Gastrocnemius medialis (tissue), 4 donors: ENCODE measurements around the gene TBC1D30. TPM values are rescaled to one million over a fixed set of nuclear protein-coding genes. Genes with fewer than 3 reads are reported as not detected.

Experiments used
- ATAC-seq, 2 donors: fragments of 150-250 bp; one replicate each; pipeline ENCODE4 v1.9.1; 2016
- DNase-seq, 2 donors: peaks; one replicate each; pipeline ENCODE4 v3.0.0-alpha.2; 2019
- H3K27ac ChIP-seq, 4 donors: fragments of 200-600 bp; sonication (generic); 1 replicate in 1 of 4; 2 replicates in 3 of 4; pipeline ENCODE4 v1.5.1; 2016 to 2018; ENCODE audit warnings: mild to moderate bottlenecking in 2 of 4, moderate library complexity in 1 of 4
- H3K27me3 ChIP-seq, 3 donors: fragments of 200-600 bp; sonication (generic) in 2 of 3; 1 replicate in 1 of 3; 2 replicates in 2 of 3; pipeline versions ENCODE4 v1.5.1 to v1.6.0; 2016 to 2019; ENCODE audit warnings: mild to moderate bottlenecking in 1 of 3, moderate library complexity in 1 of 3
- H3K36me3 ChIP-seq, 2 donors: fragments of 200-600 bp; sonication (generic) in 1 of 2; one replicate each; pipeline ENCODE4 v1.5.1; 2017 to 2018
- H3K4me1 ChIP-seq, 2 donors: fragments of 200-600 bp; sonication (generic) in 1 of 2; one replicate each; pipeline ENCODE4 v1.5.1; 2016 to 2017; ENCODE audit warnings: mild to moderate bottlenecking in 2 of 2
- H3K4me3 ChIP-seq, 4 donors: fragments of 200-600 bp; sonication (generic) in 3 of 4; 1 replicate in 1 of 4; 2 replicates in 3 of 4; pipeline ENCODE4 v1.5.1; 2016 to 2019; ENCODE audit warnings: mild to moderate bottlenecking in 2 of 4
- H3K9me3 ChIP-seq, 3 donors: fragments of 200-600 bp; sonication (generic) in 2 of 3; 1 replicate in 1 of 3; 2 replicates in 2 of 3; pipeline ENCODE4 v1.5.1; 2016 to 2019
- POLR2A ChIP-seq, 2 donors: fragments of 450-650 bp; IDR thresholded peaks; one replicate each; pipeline ENCODE4 v1.6.1; 2017; ENCODE audit warnings: antibody characterized with exemption in 2 of 2, mild to moderate bottlenecking in 2 of 2, moderate library complexity in 2 of 2
- in situ Hi-C, 4 donors: fragments of 200-750 bp; cut with MboI; loops; one replicate each; pipeline versions ENCODE4 v1.15.0 to v1.8.0; 2017; ENCODE audit warnings: low sequenced_read_pairs in 4 of 4
- intact Hi-C: fragments of 100-400 bp; cut with DNase I; formaldehyde crosslinking; loops from one replicate; pipeline ENCODE4 v1.15.1; 2023; ENCODE audit warnings: low total_unique reads
- total RNA-seq, 4 donors: library from RNA; depleted of rRNA; stranded (reverse); fragments of >200 nt; gene quantifications; one replicate each; pipeline versions ENCODE4 v1.1.0 to v1.2.3, GENCODE V29; 2016
- TF ChIP-seq, protein P1 (sequence below), 5 experiments: fragments of 450-650 bp in 3 of 5; fragments of 200-600 bp in 2 of 5; sonication (generic) in 2 of 5; IDR thresholded peaks in 4 of 5; conservative IDR thresholded peaks in 1 of 5; 1 replicate in 4 of 5; 2 replicates in 1 of 5; pipeline ENCODE4 v1.5.1; 2016 to 2019; ENCODE audit warnings: antibody characterized with exemption in 5 of 5, mild to moderate bottlenecking in 3 of 5, moderate library complexity in 3 of 5

TBC1D30 gene
- total RNA-seq, 4 donors from 2014 or later, result 0.07 to 3.8 (median 0.87) TPM

GRCh38 chr12:64903479-64904152 is 79.2 kb downstream of the TBC1D30 start:
- TF ChIP-seq POLR2A (IDR thresholded peaks at IDR 0.05), result no peak
- TF ChIP-seq, protein P1, sequence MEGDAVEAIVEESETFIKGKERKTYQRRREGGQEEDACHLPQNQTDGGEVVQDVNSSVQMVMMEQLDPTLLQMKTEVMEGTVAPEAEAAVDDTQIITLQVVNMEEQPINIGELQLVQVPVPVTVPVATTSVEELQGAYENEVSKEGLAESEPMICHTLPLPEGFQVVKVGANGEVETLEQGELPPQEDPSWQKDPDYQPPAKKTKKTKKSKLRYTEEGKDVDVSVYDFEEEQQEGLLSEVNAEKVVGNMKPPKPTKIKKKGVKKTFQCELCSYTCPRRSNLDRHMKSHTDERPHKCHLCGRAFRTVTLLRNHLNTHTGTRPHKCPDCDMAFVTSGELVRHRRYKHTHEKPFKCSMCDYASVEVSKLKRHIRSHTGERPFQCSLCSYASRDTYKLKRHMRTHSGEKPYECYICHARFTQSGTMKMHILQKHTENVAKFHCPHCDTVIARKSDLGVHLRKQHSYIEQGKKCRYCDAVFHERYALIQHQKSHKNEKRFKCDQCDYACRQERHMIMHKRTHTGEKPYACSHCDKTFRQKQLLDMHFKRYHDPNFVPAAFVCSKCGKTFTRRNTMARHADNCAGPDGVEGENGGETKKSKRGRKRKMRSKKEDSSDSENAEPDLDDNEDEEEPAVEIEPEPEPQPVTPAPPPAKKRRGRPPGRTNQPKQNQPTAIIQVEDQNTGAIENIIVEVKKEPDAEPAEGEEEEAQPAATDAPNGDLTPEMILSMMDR (IDR thresholded peaks at IDR 0.05 in 4 of 5, conservative IDR thresholded peaks at IDR 0.05 in 1 of 5), result no peak
- intact Hi-C loops, result no loop called here
- Histone ChIP-seq H3K9me3 (no peaks in the 10 kb centered on the region), H3K36me3 (no peaks in the 10 kb centered on the region), H3K4me1 (no peaks in the 10 kb centered on the region), H3K27me3 (no peaks in the 10 kb centered on the region), H3K27ac (no peak overlapping the region), H3K4me3 (no peak overlapping the region)
- in situ Hi-C loops, result no loop called here
- no peak for ATAC-seq
- DNase-seq, result no peak

- DNase-seq, result no peak
- intact Hi-C loops (no loop called here), in situ Hi-C loops (no loop called here)
- ATAC-seq, result no peak
- no peak for TF ChIP-seq POLR2A (IDR thresholded peaks at IDR 0.05)
- TF ChIP-seq, protein P1 (IDR thresholded peaks at IDR 0.05 in 4 of 5, conservative IDR thresholded peaks at IDR 0.05 in 1 of 5), result no peak
- Histone ChIP-seq H3K4me3 (no peak overlapping the region), H3K9me3 (no peaks in the 10 kb centered on the region), H3K36me3 (no peaks in the 10 kb centered on the region), H3K27me3 (no peaks in the 10 kb centered on the region), H3K4me1 (no peaks in the 10 kb centered on the region), H3K27ac (no peak overlapping the region)
Measured at GRCh38 chr12:64907097-64907496, 82.7 kb downstream of the TBC1D30 start.

- H3K9me3 ChIP-seq, result no peaks in the 10 kb centered on the region
- no peak for ATAC-seq
- H3K27me3 ChIP-seq, result no peaks in the 10 kb centered on the region
- TF ChIP-seq, protein P1 (IDR thresholded peaks at IDR 0.05 in 4 of 5, conservative IDR thresholded peaks at IDR 0.05 in 1 of 5), result no peak
- no peak for TF ChIP-seq POLR2A (IDR thresholded peaks at IDR 0.05)
- no peak for DNase-seq
- H3K4me1 ChIP-seq, result no peaks in the 10 kb centered on the region
- no peak overlapping the region for H3K4me3 ChIP-seq
- no peaks in the 10 kb centered on the region for H3K36me3 ChIP-seq
- intact Hi-C loops, result no loop called here
- H3K27ac ChIP-seq, result no peak overlapping the region
- in situ Hi-C loops, result no loop called here
Measured at GRCh38 chr12:64909124-64909523, 84.7 kb downstream of the TBC1D30 start.

- Histone ChIP-seq H3K27ac (no peak overlapping the region), H3K4me1 (no peaks in the 10 kb centered on the region), H3K9me3 (no peaks in the 10 kb centered on the region), H3K27me3 (no peaks in the 10 kb centered on the region), H3K4me3 (no peak overlapping the region), H3K36me3 (no peaks in the 10 kb centered on the region)
- no peak for DNase-seq
- TF ChIP-seq POLR2A (IDR thresholded peaks at IDR 0.05), result no peak
- TF ChIP-seq, protein P1 (IDR thresholded peaks at IDR 0.05 in 4 of 5, conservative IDR thresholded peaks at IDR 0.05 in 1 of 5), result no peak
- intact Hi-C loops, result no loop called here
- ATAC-seq, result no peak
- in situ Hi-C loops, result no loop called here
Measured at GRCh38 chr12:64911081-64911480, 86.6 kb downstream of the TBC1D30 start.

DNA sequence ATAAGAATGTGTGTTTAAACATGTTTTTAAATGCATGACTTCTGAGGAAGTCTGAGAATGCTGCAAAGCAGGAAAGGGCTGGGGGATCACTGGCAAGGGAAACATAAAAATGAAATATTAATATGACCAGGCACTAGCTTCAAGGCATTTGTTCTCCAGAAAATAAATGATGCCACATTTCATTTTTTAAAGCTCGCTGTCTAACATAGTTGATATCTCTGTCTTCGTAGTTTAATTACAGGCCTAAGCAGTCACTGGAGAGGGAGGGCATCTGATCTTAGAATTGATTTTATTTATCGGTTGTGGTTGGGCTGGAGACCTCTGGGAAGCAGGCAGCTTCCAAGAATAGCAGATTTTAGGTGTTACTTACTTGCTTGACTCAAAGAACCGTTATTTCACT is 87.5 kb downstream of the TBC1D30 start:
- no peaks in the 10 kb centered on the region for H3K4me1 ChIP-seq
- H3K27me3 ChIP-seq, result no peaks in the 10 kb centered on the region
- ATAC-seq (no peak), DNase-seq (no peak)
- no peaks in the 10 kb centered on the region for H3K9me3 ChIP-seq
- intact Hi-C loops (no loop called here), in situ Hi-C loops (no loop called here)
- no peak for TF ChIP-seq POLR2A (IDR thresholded peaks at IDR 0.05)
- TF ChIP-seq, protein P1 (IDR thresholded peaks at IDR 0.05 in 4 of 5, conservative IDR thresholded peaks at IDR 0.05 in 1 of 5), result no peak
- H3K27ac ChIP-seq, result no peak overlapping the region
- no peak overlapping the region for H3K4me3 ChIP-seq
- no peaks in the 10 kb centered on the region for H3K36me3 ChIP-seq
